Measurements from ENCODE around the gene ACP3. TPM values are rescaled to one million over a fixed set of nuclear protein-coding genes. Genes with fewer than 3 reads are reported as not detected.
"Not testable (repeated sequence)": the region's sequence is repeated elsewhere in the genome, so short reads cannot be mapped to it uniquely, and the experiment has no call there.

The ACP3 gene
- total RNA-seq, 2 donors from 2014 or later: not detected

DNA sequence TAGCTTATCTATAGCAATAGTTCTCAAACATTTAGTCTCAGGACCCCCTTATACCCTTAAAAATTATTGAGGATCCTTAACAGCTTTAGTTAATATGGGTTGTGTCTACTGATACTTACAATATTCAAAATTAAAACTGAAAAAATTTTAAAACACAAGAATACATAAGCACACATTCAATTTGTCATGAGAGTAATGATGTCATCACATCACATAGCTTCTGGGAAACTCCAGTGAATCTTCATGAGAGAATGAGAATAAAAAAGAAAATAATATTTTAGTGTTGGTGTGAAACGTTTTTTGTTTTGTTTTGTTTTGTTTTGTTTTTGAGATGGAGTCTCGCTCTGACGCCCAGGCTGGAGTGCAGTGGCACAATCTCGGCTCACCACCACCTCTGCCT lies 25.2 kb upstream of the ACP3 start:
- ATAC-seq (no peak), DNase-seq (ENCODE audit: low spot score) (no peak)
- Mint-ChIP-seq H3K36me3 (no peaks in the 10 kb centered on the region), H3K27me3 (peaks cover 8 to 9% of the 10 kb centered on the region in 2 donors), H3K27ac (no peak overlapping the region), H3K4me1 (ENCODE audit: low read depth in 2 of 2) (peaks cover 4 to 5% of the 10 kb centered on the region in 2 donors), H3K9me3 (peaks cover 10% of the 10 kb centered on the region), H3K4me3 (no peak overlapping the region)

DNA sequence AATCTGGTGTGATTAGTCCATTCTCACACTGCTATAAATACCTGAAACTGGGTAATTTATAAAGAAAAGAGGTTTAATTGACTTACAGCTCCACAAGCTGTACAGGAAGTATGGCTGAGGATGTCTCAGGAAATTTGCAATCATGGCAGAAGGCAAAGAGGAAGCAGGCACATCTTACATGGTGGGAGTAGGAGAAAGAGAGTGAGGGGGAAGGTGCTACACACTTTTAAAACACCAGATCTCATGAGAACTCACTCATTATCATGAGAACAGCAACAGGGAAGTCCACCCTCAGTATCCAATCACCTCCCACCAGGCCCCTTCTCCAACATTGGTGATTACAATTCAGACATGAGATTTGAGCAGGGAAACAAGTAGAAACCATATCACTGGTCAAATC lies 24.0 kb upstream of the ACP3 start:
- Mint-ChIP-seq H3K36me3 (no peaks in the 10 kb centered on the region), H3K27me3 (peaks cover under 1 to 2% of the 10 kb centered on the region in 2 donors), H3K27ac (no peak overlapping the region), H3K9me3 (peaks cover 3% of the 10 kb centered on the region), H3K4me3 (no peak overlapping the region), H3K4me1 (ENCODE audit: low read depth in 2 of 2) (peaks cover 4 to 5% of the 10 kb centered on the region in 2 donors)
- DNase-seq (ENCODE audit: low spot score): no peak
- no peak for ATAC-seq

DNA sequence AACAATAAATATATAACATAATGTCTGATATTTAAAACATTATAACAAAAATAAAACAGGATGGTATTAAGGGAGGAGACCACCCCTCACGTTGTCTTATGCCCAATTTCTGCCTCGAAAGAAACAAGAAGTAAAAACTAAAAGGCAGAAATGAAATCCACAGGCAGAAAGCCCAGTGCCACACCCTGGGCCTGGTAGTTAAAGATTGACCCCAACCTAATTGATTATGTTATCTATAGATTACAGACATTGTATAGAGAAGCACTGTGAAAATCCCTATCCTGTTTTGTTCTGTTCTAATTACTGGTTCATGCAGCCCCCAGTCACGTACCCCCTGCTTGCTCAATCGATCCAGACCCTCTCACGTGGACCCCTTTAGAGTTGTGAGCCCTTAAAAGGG lies 22.3 kb upstream of the ACP3 start:
- H3K27ac Mint-ChIP-seq: no peak overlapping the region
- no peaks in the 10 kb centered on the region for H3K27me3 Mint-ChIP-seq
- H3K36me3 Mint-ChIP-seq: no peaks in the 10 kb centered on the region
- H3K4me1 Mint-ChIP-seq (ENCODE audit: low read depth in 2 of 2): peaks cover 4 to 5% of the 10 kb centered on the region in 2 donors
- no peak for ATAC-seq
- no peak for DNase-seq (ENCODE audit: low spot score)
- peaks cover 3% of the 10 kb centered on the region for H3K9me3 Mint-ChIP-seq
- H3K4me3 Mint-ChIP-seq: no peak overlapping the region

DNA sequence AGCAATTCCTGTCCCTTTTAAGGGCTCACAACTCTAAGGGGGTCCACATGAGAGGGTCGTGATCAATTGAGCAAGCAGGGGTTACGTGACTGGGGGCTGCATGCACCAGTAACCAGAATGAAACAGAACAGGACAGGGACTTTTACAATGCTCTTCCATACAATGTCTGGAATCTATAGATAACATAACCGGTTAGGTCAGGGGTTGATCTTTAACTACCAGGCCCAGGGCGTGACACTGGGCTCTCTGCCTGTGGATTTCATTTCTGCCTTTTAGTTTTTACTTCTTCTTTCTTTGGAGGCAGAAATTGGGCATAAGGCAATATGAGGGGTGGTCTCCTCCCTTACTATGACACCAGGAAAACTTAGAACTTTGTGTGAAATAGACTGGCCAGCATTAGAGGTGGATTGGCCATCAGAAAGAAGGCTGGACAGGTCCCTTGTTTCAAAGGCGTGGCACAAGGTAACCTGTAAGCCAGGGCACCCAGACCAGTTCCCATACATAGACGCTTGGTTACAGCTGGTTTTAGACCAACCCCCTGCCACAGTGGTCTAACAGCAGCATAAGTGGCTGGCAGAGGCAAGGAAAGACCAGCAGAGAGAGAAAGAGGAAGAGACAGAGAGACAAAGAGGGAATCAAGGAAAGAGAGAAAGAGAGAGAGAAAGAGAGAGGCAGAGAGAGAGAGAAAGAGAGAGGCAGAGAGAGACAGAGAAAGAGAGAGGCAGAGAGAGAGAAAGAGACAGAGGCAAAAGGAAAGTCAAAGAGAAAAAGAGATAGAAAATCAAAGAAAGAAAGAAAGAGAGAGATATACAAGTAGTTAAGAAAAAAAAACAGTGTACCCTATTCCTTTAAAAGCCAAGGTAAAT lies 13.6 kb upstream of the ACP3 start:
- not testable (repeated sequence) for H3K27ac Mint-ChIP-seq; ATAC-seq; H3K9me3 Mint-ChIP-seq; H3K36me3 Mint-ChIP-seq; H3K4me3 Mint-ChIP-seq; DNase-seq (ENCODE audit: low spot score); H3K4me1 Mint-ChIP-seq (ENCODE audit: low read depth in 2 of 2)
- peaks cover 4 to 22% of the 10 kb centered on the region in 2 donors for H3K27me3 Mint-ChIP-seq

DNA sequence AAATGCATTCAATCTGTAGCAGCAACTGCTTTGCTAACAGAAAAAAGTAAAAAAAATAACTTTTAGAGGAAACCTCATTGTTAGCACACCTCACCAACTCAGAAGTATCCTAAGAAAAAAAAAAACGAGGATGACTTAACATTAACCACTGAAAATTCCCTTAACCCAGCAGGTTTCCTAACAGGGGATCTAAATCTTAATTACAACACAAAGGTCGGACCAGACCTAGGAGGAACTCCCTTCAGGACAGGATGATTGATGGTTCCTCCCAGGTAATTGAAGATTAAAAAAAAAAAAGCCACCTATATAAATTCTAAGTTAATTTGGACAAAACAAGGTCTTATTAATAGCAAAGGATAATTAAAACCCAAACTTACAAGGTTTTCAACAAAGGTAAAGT lies 12.9 kb upstream of the ACP3 start:
- H3K9me3 Mint-ChIP-seq; H3K27ac Mint-ChIP-seq; DNase-seq (ENCODE audit: low spot score); H3K4me1 Mint-ChIP-seq (ENCODE audit: low read depth in 2 of 2); ATAC-seq; H3K4me3 Mint-ChIP-seq; H3K36me3 Mint-ChIP-seq: not testable (repeated sequence)
- H3K27me3 Mint-ChIP-seq: peaks cover 4 to 22% of the 10 kb centered on the region in 2 donors

- H3K36me3 Mint-ChIP-seq; ATAC-seq; H3K9me3 Mint-ChIP-seq; H3K4me3 Mint-ChIP-seq; DNase-seq (ENCODE audit: low spot score); H3K27ac Mint-ChIP-seq; H3K4me1 Mint-ChIP-seq (ENCODE audit: low read depth in 2 of 2): not testable (repeated sequence)
- H3K27me3 Mint-ChIP-seq: peaks cover 0 to 11% of the 10 kb centered on the region in 2 donors
Measured at GRCh38 chr3:132310057-132310456, 7.2 kb upstream of the ACP3 start.

DNA sequence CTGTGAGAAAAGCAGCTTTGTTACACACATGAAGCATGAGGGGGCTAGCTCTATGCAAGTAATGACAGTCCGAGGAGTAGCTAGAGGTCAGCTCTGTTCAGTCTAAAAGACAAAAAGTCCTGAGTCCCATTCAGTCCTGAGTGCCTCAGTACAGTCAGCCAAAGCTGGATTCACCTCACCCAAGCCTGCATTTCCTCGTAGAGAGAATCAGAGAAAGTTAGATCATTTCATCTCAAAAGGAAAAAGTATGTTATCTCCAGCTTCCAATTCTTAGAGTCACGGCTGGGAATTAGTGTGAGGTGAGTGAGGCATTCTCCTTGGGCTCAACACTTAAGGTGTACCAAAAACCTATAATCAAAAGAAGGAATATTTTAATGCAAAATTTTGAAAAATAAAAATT lies 5.9 kb upstream of the ACP3 start:
- ATAC-seq (no peak), DNase-seq (ENCODE audit: low spot score) (no peak)
- Mint-ChIP-seq H3K36me3 (no peaks in the 10 kb centered on the region), H3K27ac (no peak overlapping the region), H3K4me1 (ENCODE audit: low read depth in 2 of 2) (no peaks in the 10 kb centered on the region), H3K9me3 (no peaks in the 10 kb centered on the region), H3K4me3 (no peak overlapping the region), H3K27me3 (peaks cover 3 to 11% of the 10 kb centered on the region in 2 donors)

GRCh38 chr3:132311841-132312240 lies 5.4 kb upstream of the ACP3 start:
- ATAC-seq: no peak
- Mint-ChIP-seq H3K9me3 (no peaks in the 10 kb centered on the region), H3K4me3 (no peak overlapping the region), H3K27me3 (peaks cover 3 to 11% of the 10 kb centered on the region in 2 donors), H3K27ac (no peak overlapping the region), H3K36me3 (no peaks in the 10 kb centered on the region), H3K4me1 (ENCODE audit: low read depth in 2 of 2) (no peaks in the 10 kb centered on the region)
- DNase-seq (ENCODE audit: low spot score): no peak

DNA sequence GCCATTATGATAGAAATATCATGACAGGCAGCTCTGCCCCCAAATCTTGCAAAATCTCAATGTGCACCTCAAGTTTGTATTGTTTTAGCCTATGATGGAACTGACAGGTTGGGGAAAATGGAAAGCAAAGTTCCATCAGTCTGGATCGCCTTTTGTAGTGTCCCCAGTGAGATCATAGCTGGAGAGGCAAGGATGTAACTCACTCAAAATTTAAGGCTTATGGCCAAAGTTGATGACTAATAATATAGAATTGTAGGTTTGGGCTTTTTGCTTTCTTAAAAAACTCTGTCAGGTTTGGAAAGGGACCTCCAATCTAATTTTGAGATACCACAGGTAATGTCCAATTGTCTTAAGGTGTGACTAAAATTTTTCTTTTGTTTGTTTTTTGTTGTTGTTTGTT lies 1.4 kb upstream of the ACP3 start:
- Mint-ChIP-seq H3K9me3 (no peaks in the 10 kb centered on the region), H3K4me1 (ENCODE audit: low read depth in 2 of 2) (no peaks in the 10 kb centered on the region), H3K27ac (no peak overlapping the region), H3K36me3 (no peaks in the 10 kb centered on the region), H3K27me3 (peaks cover 7 to 9% of the 10 kb centered on the region in 2 donors), H3K4me3 (no peak overlapping the region)
- ATAC-seq (no peak), DNase-seq (ENCODE audit: low spot score) (no peak)

- no peaks in the 10 kb centered on the region for H3K4me1 Mint-ChIP-seq (ENCODE audit: low read depth in 2 of 2)
- ATAC-seq: no peak
- no peaks in the 10 kb centered on the region for H3K36me3 Mint-ChIP-seq
- no peak overlapping the region for H3K27ac Mint-ChIP-seq
- peaks cover 7 to 9% of the 10 kb centered on the region in 2 donors for H3K27me3 Mint-ChIP-seq
- H3K4me3 Mint-ChIP-seq: no peak overlapping the region
- H3K9me3 Mint-ChIP-seq: no peaks in the 10 kb centered on the region
- DNase-seq (ENCODE audit: low spot score): no peak
Measured at GRCh38 chr3:132318451-132318850, 1.2 kb downstream of the ACP3 start.

- peaks cover 8 to 22% of the 10 kb centered on the region in 2 donors for H3K27me3 Mint-ChIP-seq
- ATAC-seq (no peak), DNase-seq (ENCODE audit: low spot score) (no peak)
- no peak overlapping the region for H3K4me3 Mint-ChIP-seq
- H3K4me1 Mint-ChIP-seq (ENCODE audit: low read depth in 2 of 2): no peaks in the 10 kb centered on the region
- H3K27ac Mint-ChIP-seq: no peak overlapping the region
- no peaks in the 10 kb centered on the region for H3K9me3 Mint-ChIP-seq
- H3K36me3 Mint-ChIP-seq: no peaks in the 10 kb centered on the region
Measured at GRCh38 chr3:132321304-132321703, 4.1 kb downstream of the ACP3 start.

- H3K4me1 Mint-ChIP-seq (ENCODE audit: low read depth in 2 of 2): no peaks in the 10 kb centered on the region
- no peak for ATAC-seq
- H3K27ac Mint-ChIP-seq: no peak overlapping the region
- H3K4me3 Mint-ChIP-seq: no peak overlapping the region
- H3K27me3 Mint-ChIP-seq: peaks cover 4 to 15% of the 10 kb centered on the region in 2 donors
- no peak for DNase-seq (ENCODE audit: low spot score)
- no peaks in the 10 kb centered on the region for H3K36me3 Mint-ChIP-seq
- no peaks in the 10 kb centered on the region for H3K9me3 Mint-ChIP-seq
Measured at GRCh38 chr3:132325103-132325606, 7.9 kb downstream of the ACP3 start.

DNA sequence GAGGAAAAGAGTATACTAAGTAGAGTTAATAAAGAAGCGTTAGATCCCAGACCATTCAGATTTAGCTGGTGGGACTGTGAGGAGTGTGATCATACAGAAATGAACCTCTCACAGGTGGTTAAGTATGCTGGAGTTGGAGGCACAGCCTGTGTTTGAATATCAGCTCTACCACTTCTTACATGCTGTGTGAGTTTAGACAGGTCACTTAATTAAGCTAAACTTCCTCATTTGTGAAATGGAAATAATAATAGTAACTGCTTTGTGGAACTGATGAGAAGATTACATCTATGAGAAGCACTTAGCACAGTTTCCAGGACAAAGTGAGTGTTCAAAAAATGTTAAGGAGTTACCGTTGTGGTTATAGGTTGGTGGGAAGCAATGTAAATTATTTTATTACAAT lies 8.4 kb downstream of the ACP3 start:
- Mint-ChIP-seq H3K27ac (no peak overlapping the region), H3K4me3 (no peak overlapping the region), H3K27me3 (peaks cover 2 to 15% of the 10 kb centered on the region in 2 donors), H3K9me3 (no peaks in the 10 kb centered on the region), H3K4me1 (ENCODE audit: low read depth in 2 of 2) (no peaks in the 10 kb centered on the region), H3K36me3 (no peaks in the 10 kb centered on the region)
- DNase-seq (ENCODE audit: low spot score) (no peak), ATAC-seq (no peak)

DNA sequence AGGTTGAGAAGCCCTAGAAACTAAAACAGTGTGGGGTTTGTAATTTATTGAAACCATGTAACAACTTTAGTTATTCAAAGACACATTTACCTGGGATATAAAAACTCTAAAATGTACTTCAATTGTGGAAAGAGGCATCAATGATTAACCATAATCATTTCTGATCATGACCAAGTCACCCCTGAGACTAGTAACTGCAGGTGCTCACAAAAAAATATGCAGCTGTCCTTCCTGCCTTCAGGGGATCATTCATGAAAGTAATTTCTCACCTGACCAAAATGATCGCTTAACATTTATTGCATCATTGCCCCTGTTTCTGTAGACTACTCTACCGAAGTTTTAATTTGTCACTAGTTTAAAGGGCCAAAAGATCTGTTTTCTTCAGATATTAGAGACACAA lies 9.0 kb downstream of the ACP3 start:
- Mint-ChIP-seq H3K27ac (no peak overlapping the region), H3K4me1 (ENCODE audit: low read depth in 2 of 2) (no peaks in the 10 kb centered on the region), H3K36me3 (no peaks in the 10 kb centered on the region), H3K4me3 (no peak overlapping the region), H3K9me3 (no peaks in the 10 kb centered on the region), H3K27me3 (peaks cover 2 to 15% of the 10 kb centered on the region in 2 donors)
- DNase-seq (ENCODE audit: low spot score): no peak
- ATAC-seq: no peak

Measured in natural killer cell treated with Interleukin-12 subunit alpha and Interleukin-12 subunit beta and Interleukin-15 and Interleukin-18, amount 100 ng/mL, for 72 hours (primary cell).